GM12878 (cell line): ENCODE measurements around the gene CBX7. TPM values are rescaled to one million over a fixed set of nuclear protein-coding genes. Genes with fewer than 3 reads are reported as not detected.

Experiments used
- ATAC-seq: fragments of 200-7000 bp; cut with Tn5 transposase; 3 replicates; pipeline ENCODE4 v1.9.1; 2020; ENCODE audit warnings: mild to moderate bottlenecking, moderate library complexity
- BruUV-seq: library from RNA; stranded (reverse); fragments of 400-500 nt; replicated peaks from 2 replicates; lab custom pipeline; 2021; lab: Mats Ljungman, UMichigan
- CTCF ChIA-PET: fragments of 300-600 bp; sonication (Branson Sonifier 250); formaldehyde crosslinking; extraction: SDS; loops from one replicate; lab custom pipeline; 2021; ENCODE audit warnings: inconsistent platforms; lab: Yijun Ruan, JAX
- POLR2A ChIA-PET: fragments of 350-600 bp; formaldehyde crosslinking; extraction: SDS; loops from one replicate; lab custom pipeline; 2021; ENCODE audit warnings: inconsistent platforms; lab: Charles Lee
- RAD21 ChIA-PET: fragments of 300-600 bp; sonication (Branson Sonifier 250); formaldehyde crosslinking; loops from one replicate; lab custom pipeline; 2023; ENCODE audit warnings: antibody characterized with exemption; ENCODE audit not compliant: unreplicated experiment; lab: Charles Lee
- SMC1A ChIA-PET: fragments of 300-600 bp; sonication (Branson Sonifier 250); formaldehyde crosslinking; loops from one replicate; lab custom pipeline; 2023; ENCODE audit not compliant: unreplicated experiment, uncharacterized antibody; lab: Charles Lee
- DNase-seq: peaks from one replicate; pipeline ENCODE4 v3.0.0-alpha.2; 2011; ENCODE audit warnings: low read depth, low spot score
- FAIRE-seq: peaks from 3 replicates; lab custom pipeline; 2011; peaks lifted over from hg19 to GRCh38; lab: Jason Lieb, UNC
- H2AFZ ChIP-seq: 2 replicates; pipeline ENCODE4 v1.6.0; 2011; ENCODE audit warnings: low read depth, low read length, control low read depth; ENCODE audit not compliant: control insufficient read depth
- H3K27ac ChIP-seq: 2 replicates; pipeline ENCODE4 v1.5.1; 2011; ENCODE audit warnings: control low read depth; ENCODE audit not compliant: control insufficient read depth, insufficient read depth
- H3K27me3 ChIP-seq, 2 experiments: replicated peaks in 1 of 2; 2 replicates each; pipeline versions ENCODE4 v1.6.0 to v1.6.1; 2011; ENCODE audit warnings: low read length in 1 of 2; ENCODE audit not compliant: control insufficient read depth in 2 of 2, insufficient read depth in 2 of 2
- H3K36me3 ChIP-seq, 2 experiments: 2 replicates each; pipeline ENCODE4 v1.5.1; 2011; ENCODE audit warnings: low read length in 1 of 2; ENCODE audit not compliant: control insufficient read depth in 2 of 2, insufficient read depth in 2 of 2
- H3K4me1 ChIP-seq: 2 replicates; pipeline ENCODE4 v1.6.1; 2011; ENCODE audit warnings: mild to moderate bottlenecking, low read length, moderate library complexity, mixed read lengths; ENCODE audit not compliant: control insufficient read depth, insufficient read depth
- H3K4me2 ChIP-seq: 2 replicates; pipeline ENCODE4 v1.6.0; 2011; ENCODE audit warnings: control low read depth; ENCODE audit not compliant: control insufficient read depth, insufficient read depth
- H3K4me3 ChIP-seq: fragments of 200-600 bp; sonication (generic); 2 replicates; pipeline ENCODE4 v1.5.1; 2016
- H3K79me2 ChIP-seq: 2 replicates; pipeline ENCODE4 v1.6.0; 2011; ENCODE audit warnings: low read length; ENCODE audit not compliant: control insufficient read depth, insufficient read depth
- H3K9ac ChIP-seq: 2 replicates; pipeline ENCODE4 v1.8.0; 2011; ENCODE audit warnings: low read length, control low read depth, mixed read lengths; ENCODE audit not compliant: control insufficient read depth, insufficient read depth
- H3K9me3 ChIP-seq: replicated peaks from 3 replicates; pipeline ENCODE4 v1.5.1; 2011; ENCODE audit warnings: mild to moderate bottlenecking, low read length; ENCODE audit not compliant: control insufficient read depth, insufficient read depth
- H4K20me1 ChIP-seq: 2 replicates; pipeline ENCODE4 v1.6.0; 2011; ENCODE audit not compliant: control insufficient read depth, insufficient read depth
- ATF7 ChIP-seq: fragments of 450-650 bp; IDR thresholded peaks from 2 replicates; pipeline ENCODE4 v1.6.1; 2016; ENCODE audit warnings: low read depth, mild to moderate bottlenecking
- CBX5 ChIP-seq: sonication (generic); IDR thresholded peaks from 2 replicates; pipeline ENCODE4 v1.6.1; 2016; ENCODE audit warnings: low read depth, moderate library complexity, mild to moderate bottlenecking, inconsistent platforms
- HDAC6 ChIP-seq: fragments of 200-600 bp; sonication (generic); IDR thresholded peaks from one replicate; pipeline ENCODE4 v1.8.0; 2017; ENCODE audit warnings: antibody characterized with exemption; ENCODE audit not compliant: unreplicated experiment
- KAT2A ChIP-seq: conservative IDR thresholded peaks from 2 replicates; pipeline ENCODE4 v1.6.1; 2011; ENCODE audit warnings: low read depth, low read length; ENCODE audit not compliant: control insufficient read depth
- NBN ChIP-seq: fragments of 450-650 bp; IDR thresholded peaks from 2 replicates; pipeline ENCODE4 v1.6.1; 2016
- NR2F1 ChIP-seq: fragments of 450-650 bp; conservative IDR thresholded peaks from 2 replicates; pipeline ENCODE4 v1.6.1; 2017; ENCODE audit warnings: mild to moderate bottlenecking
- REST ChIP-seq: IDR thresholded peaks from 2 replicates; pipeline ENCODE4 v1.6.1; 2012; ENCODE audit warnings: mild to moderate bottlenecking, low read depth, low read length
- SIN3A ChIP-seq: IDR thresholded peaks from 2 replicates; pipeline ENCODE4 v1.6.1; 2012; ENCODE audit warnings: low read depth, low read length, improper control_type of control experiment
- STAT1 ChIP-seq: fragments of 450-650 bp; conservative IDR thresholded peaks from 2 replicates; pipeline ENCODE4 v1.6.1; 2014; ENCODE audit warnings: antibody characterized with exemption, mild to moderate bottlenecking
- WRNIP1 ChIP-seq: IDR thresholded peaks from 2 replicates; pipeline ENCODE4 v1.6.1; 2011; ENCODE audit warnings: low read depth, low read length, improper control_type of control experiment, borderline replicate concordance
- ZNF687 ChIP-seq: fragments of 450-650 bp; IDR thresholded peaks from 2 replicates; pipeline ENCODE4 v1.6.1; 2017; ENCODE audit warnings: mild to moderate bottlenecking, moderate library complexity
- WGBS: methylation state at CpG from one replicate; pipeline ENCODE4 v1.1.6; 2016; ENCODE audit warnings: low lambda C conversion rate; ENCODE audit not compliant: insufficient replicate concordance, insufficient coverage; ENCODE audit errors: missing lambda C conversion rate; 5-methylcytosine and 5-hydroxymethylcytosine counted together
- in situ Hi-C: fragments of 300-500 bp; cut with MboI; formaldehyde crosslinking; loops from 9 replicates; pipeline ENCODE4 v1.14.3; 2018; ENCODE audit warnings: mixed read lengths
- intact Hi-C: fragments of 100-400 bp; cut with micrococcal nuclease; formaldehyde crosslinking; loops from one replicate; pipeline ENCODE4 v1.14.2; 2022; ENCODE audit not compliant: unreplicated experiment
- polyA plus RNA-seq, 11 experiments: library from polyadenylated mRNA; depleted of rRNA in 4 of 11; unstranded in 6 of 11; stranded (reverse) in 5 of 11; fragments of >200 nt; fragmentation: Nextera tagmentation in 4 of 11; fragmentation: Illumina TruSeq in 1 of 11; extraction: Ambion mirVana in 4 of 11; extraction: Trizol in 1 of 11; gene quantifications; 1 replicate in 1 of 11; 2 replicates in 10 of 11; pipeline versions ENCODE4 v1.2.1 to v1.2.3, GENCODE V29; 2011 to 2016; ENCODE audit warnings: inconsistent platforms in 2 of 11, missing spikeins in 2 of 11, low read depth in 1 of 11
- total RNA-seq, 4 experiments: library from RNA; depleted of rRNA in 3 of 4; stranded (reverse); fragments of >200 nt in 3 of 4; fragmentation: Illumina TruSeq in 1 of 4; extraction: Trizol in 1 of 4; gene quantifications; 2 replicates each; pipeline versions ENCODE4 v1.2.1 to v1.2.3, GENCODE V29; 2013 to 2021

Gene CBX7
- total and polyA plus RNA-seq, 10 of the 15 experiments (the other 5 are each of a cell fraction or from before 2014, with no cell fraction given): 0.18 to 17.2 (median 5.6) TPM

DNA sequence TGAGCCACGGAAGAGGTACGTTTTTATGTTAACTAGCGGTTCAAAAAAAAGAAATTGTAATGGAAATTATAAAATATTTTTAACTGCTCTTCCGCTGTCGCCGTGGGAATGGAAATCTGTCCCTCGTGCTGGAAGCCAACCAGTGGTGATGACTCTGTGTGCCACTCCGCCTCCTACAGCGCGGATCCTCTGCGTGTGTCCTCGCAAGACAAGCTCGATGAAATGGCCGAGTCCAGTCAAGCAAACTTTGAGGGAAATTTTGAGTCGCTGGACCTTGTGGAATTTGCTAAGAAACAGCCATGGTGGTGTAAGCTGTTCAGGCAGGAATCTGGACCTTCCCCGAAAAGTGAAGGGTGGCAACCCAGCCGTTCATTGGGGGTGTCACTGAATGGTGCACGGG lies 2.9 kb upstream of the CBX7 start:
- DNase-seq (no peak), FAIRE-seq (no peak), ATAC-seq (no peak)
- RAD21 ChIA-PET: no interaction called here
- Histone ChIP-seq H4K20me1 (no peaks in the 10 kb centered on the region), H3K36me3 (no peaks in the 10 kb centered on the region), H3K9me3 (no peaks in the 10 kb centered on the region), H3K9ac (no peak overlapping the region), H3K4me1 (peaks cover 17% of the 10 kb centered on the region), H3K4me3 (no peak overlapping the region), H2AFZ (no peak overlapping the region), H3K27me3 (peaks cover 3 to 12% of the 10 kb centered on the region in 2 experiments), H3K27ac (no peak overlapping the region), H3K4me2 (no peak overlapping the region), H3K79me2 (peaks cover 13% of the 10 kb centered on the region)
- BruUV-seq: no TSS peak
- CTCF ChIA-PET: interaction anchor here (1.0 to 2.6 kb wide), 6 partner anchors 15 to 374 kb away, joined by 3 to 10 read pairs (median 4); no protein-coding TSS in a partner anchor
- WGBS: 76% methylated on average over 18 of the region's 18 CpGs
- POLR2A ChIA-PET: no interaction called here
- TF ChIP-seq REST (no peak), HDAC6 (no peak), SIN3A (no peak), ZNF687 (no peak), STAT1 (no peak), ATF7 (no peak), NBN (no peak), KAT2A (no peak), WRNIP1 (no peak), CBX5 (no peak), NR2F1 (no peak)
- in situ Hi-C loops (loop anchor here (25.0 kb wide), 1 partner anchor 357 kb away; the partner anchor contains the start of genes ATF4 and MIEF1), intact Hi-C loops (no loop called here)
- SMC1A ChIA-PET: interaction anchor here (1.0 to 1.7 kb wide), 3 partner anchors 12 to 30 kb away, joined by 3 to 4 read pairs (median 4); no protein-coding TSS in a partner anchor
